Stimulated activated CD4-positive, alpha-beta T cell treated with anti-CD3 and anti-CD28 coated beads, Interleukin-12 subunit alpha, Interleukin-12 subunit beta, amount 100 ng/mL, for 24 hours (primary cell): ENCODE data around the gene P2RX7.
A peak's percentile ranks its signal among the peaks of the same experiment; 100 is the strongest.
"Not testable (repeated sequence)": the region's sequence is repeated elsewhere in the genome, so short reads cannot be mapped to it uniquely, and the experiment has no call there.

ENCODE experiments used
- DNase-seq, 2 experiments: peaks; one replicate each; pipeline ENCODE4 v3.0.0-alpha.2; 2020; ENCODE audit warnings: low read depth in 2 of 2

The P2RX7 gene

DNA sequence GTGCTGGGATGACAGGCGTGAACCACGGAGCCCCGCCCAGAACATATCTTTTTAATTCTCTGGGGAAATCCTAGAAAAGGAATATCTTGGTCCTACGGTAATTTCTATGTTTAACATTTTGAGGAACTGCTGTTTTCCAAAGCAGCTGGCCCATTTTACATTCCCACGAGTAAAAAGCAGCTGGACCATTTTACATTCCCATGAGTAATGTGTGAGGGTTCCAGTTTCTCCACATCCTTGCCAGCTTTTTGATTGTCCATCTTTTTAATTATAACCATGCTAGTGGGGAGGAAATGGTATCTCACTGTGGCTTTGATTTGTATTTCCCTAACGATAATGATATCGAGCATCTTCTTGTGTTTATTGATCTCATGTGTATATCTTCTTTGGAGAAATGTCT is 72.8 kb downstream of the P2RX7 start:
- DNase-seq = no peak

DNA sequence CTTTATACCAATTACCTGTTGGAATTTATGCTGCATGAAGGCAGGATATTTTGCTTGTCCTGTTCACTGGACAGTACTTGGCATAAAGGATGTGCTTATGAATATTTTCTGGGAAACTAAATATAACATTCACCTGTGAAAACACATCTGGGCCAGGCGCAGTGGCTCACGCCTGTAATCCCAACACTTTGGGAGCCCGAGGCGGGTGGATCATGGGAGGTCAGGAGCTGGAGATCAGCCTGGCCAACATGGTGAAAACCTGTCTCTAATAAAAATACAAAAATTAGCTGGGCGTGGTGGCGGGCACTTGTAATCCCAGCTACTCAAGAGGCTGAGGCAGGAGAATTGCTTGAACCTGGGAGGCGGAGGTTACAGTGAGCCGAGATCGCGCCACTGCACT is 75.9 kb downstream of the P2RX7 start:
- DNase-seq = not testable (repeated sequence)

DNA sequence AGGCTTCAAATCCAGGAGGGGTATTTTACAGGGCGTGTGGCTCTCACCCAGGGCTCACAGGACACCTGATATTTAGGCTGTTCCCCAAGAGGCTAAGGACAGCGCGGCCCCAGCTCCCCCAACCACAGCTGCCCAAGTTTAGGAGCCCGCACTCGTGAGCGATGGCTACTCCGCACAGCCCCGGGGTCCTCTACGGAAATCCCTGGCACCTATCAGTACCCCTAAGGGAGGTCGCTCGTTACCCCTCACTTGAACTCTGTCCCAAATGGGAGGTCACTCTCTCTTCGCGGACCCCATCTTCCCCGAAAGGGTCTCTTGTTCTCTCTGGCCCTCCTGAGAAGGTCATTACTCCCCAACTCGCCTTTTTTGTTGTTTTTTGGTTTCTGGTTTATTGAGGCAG is 76.5 kb downstream of the P2RX7 start:
- no peak for DNase-seq

DNA sequence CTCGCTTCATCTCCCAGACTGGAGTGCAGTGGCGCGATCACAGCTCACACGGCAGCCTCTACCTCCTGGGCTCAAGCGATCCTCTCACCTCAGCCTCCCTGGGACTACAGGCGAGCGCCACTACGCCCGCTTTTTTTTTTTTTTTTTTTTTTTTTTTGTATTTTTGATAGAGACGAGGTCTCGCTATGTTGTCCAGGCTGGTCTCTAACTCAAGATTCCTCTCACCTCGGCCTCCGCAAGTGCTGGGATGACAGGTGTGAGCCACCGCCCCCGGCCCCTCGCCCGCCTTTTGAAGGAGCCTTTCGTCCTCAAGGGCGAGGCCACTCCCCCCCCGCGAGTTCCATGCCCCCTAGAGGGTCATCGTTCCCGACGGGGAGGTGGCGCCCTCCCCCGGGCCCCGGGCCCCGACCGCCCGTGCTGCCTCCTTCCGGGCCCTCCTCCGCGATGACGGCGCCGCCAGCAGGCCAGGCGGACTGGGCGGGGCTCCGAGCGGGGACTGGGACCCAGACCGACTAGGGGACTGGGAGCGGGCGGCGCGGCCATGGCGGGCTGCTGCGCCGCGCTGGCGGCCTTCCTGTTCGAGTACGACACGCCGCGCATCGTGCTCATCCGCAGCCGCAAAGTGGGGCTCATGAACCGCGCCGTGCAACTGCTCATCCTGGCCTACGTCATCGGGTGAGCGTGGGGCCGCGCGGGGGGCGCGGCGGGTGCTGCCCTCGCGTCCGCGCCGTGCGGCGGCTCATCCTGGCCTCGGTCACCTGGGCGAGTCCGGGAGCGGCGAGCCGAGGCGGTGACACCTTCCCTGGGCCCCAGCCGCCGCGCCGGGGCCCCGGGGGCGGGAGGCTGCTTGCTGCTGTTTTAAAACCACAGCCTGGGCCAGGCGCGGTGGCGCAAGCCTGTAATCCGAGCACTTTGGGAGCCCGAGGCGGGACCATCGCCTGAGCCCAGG is 77.2 kb downstream of the P2RX7 start, which contains the start of gene P2RX4:
Gene P2RX4, plus strand, starts transcription at position 506 of the 949 bp plus-strand sequence. Its CDS starts 36 bp downstream, at position 542.
- peak; percentile 69 to 86 for DNase-seq

DNA sequence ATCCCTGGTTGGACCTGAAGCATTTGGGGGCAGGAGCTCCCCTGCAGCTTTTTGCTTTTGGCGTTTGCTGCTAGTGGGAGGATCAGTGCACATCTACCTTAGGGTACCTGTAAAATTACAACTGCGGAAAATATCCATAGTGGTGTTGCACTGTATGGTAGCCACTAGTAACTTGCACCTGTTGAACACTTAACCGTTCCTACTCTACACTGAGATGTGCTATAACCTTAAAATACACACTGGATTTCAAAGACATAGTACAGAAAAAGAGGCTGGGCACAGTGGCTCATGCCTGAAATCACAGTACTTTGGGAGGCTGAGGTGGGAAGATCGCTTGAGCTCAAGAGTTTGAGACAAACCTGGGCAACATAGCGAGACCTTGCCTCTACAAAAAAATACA is 80.2 kb downstream of the P2RX7 start:
- no peak for DNase-seq

DNA sequence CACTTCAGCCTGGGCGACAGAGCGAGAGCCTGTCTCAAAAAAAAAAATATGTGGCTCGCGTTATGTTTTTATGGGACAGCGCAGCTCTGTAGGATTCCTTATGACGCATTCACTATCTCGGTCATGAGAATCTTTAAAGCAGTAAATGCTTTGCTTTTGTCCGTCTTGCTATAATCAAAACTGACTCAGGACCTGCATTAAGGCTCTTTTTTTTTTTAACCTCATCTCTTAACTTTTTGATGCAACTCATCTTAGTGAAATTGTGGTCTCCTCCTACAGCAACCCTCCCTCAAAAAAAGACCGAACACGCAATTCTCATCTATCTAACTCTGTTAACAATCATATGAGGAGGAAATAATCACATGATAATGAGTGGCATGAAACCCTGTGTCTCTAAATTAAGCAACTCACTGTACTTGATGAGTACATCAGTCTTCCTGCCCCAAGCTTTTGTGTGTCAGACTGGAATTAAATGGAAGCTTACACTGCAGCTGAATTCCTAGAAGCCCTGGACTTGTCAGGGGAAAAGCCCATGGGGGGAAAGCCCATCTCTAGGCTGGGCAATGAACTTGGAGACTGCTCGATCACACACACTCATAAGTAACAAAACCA is 81.6 kb downstream of the P2RX7 start:
- no peak for DNase-seq

DNA sequence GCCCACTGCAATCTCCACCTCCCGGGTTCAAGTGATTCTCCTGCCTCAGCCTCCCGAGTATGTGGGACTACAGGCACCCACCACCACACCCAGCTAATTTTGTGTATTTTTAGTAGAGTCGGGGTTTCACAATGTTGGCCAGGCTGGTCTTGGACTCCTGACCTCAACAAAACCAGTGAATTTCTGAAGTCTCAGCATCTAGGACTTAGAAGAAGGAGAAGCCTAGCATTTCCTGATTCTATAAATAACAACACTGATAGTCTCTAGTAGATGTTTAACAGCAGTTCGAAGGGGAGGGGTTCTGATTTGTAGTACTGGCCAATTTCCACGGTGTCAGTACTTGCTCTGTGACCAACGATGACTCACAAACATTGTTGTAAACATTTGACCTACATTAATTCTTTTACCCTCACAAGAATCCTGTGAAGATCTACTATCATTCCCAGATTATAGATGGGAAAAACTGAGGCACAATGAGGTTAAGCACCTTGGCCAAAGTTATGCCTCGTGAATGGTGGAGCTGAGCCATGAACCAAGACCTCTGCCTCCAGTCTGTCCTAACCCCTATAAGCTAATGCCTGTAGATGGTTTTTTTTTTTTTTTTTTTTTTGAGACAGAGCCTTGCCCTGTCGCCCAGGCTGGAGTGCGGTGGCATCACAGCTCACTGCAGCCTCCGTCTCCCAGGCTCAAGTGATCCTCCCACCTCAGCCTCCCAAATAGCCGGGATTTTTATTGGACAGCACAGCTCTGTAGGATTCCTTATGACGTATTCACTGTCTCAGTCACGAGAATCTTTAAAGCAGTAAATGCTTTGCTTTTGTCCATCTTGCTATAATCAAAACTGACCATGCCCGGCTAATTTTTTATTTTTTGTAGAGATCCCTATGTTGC is 82.4 kb downstream of the P2RX7 start:
- no peak for DNase-seq

DNA sequence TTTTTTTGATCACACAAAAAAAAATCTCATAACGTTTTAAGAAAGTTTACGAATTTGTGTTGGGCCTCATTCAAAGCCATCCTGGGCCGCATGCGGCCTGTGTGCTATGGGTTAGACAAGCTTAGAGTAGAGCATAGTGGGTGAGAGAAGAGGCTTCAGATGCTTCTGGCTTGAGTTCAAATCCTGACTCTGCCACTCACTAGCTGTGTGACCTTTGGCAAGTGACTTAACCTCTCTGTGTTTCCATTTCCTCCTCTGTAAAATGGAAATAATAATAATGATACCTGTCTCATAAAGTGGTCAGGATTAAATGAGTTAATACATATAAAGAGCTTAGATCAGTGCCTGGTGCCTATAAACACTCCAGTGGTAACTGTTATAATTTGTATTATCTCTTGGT is 83.4 kb downstream of the P2RX7 start:
- no peak for DNase-seq

DNA sequence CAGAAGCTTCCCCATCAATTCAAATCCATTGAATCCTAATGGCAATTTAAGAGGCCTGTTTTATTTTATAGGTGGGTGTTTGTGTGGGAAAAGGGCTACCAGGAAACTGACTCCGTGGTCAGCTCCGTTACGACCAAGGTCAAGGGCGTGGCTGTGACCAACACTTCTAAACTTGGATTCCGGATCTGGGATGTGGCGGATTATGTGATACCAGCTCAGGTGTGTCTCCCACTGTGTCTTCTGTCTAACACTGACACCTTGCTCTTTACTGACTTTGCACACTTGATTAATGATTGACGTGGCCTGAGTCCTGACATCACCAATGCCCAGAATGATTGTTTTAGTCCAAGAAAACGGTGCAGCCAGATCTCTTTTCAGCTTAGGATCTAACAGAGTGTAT is 84.4 kb downstream of the P2RX7 start:
- no peak for DNase-seq

DNA sequence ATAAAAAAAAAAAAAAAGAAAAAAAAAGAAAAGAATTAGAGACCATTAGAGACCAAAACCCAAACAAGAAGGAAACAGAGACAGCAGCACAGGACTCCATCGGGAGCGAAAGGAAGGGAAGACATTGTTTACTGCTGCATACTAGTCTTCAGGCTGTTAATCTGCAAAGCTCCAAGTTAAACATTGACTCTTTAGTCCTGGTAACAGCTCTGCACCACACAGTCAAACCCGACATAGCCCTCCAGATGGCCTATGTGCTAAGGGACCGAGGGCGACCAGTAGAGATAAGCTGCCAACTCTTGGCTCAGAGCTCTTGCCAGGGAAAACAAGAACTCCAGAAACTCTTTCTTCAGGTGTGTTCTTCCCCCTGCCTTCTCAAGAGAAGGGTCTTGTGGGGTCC is 85.1 kb downstream of the P2RX7 start:
- no peak for DNase-seq

DNA sequence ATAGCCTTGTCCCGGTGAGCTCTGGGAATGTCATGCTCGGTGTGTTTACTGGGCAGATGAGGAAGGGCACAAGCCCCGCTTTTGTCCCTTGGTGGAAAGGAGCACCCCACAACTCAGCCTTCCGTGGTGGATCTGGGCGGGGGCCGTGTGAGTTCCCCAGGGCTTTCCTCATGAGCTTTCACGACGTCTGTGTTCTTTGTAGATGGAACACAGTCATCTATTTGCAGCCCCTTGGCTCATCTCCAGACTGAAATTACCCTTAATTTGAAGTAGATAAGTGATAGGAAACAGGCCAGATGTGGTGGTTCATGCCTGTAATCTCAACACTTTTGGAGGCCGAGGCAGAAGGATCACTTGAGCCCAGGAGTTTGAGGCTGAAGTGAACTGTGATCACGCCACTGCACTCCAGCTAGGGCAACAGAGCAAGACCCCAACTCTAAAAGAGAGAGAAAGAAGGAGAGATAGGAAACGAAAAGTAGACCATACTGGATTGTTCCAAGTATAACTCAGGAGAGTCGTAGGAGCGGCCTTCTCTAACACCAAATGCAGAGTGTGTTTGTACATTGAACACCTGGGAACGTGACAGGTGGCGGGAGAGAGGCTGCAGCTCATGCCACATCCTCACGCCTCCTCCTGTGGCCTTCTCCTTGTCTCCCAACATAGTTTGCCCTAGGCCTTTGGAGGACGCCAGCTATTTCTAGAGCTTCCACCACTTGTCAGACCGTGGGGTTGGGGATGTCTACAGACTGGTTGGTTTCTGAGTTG is 86.1 kb downstream of the P2RX7 start:
- no peak for DNase-seq

DNA sequence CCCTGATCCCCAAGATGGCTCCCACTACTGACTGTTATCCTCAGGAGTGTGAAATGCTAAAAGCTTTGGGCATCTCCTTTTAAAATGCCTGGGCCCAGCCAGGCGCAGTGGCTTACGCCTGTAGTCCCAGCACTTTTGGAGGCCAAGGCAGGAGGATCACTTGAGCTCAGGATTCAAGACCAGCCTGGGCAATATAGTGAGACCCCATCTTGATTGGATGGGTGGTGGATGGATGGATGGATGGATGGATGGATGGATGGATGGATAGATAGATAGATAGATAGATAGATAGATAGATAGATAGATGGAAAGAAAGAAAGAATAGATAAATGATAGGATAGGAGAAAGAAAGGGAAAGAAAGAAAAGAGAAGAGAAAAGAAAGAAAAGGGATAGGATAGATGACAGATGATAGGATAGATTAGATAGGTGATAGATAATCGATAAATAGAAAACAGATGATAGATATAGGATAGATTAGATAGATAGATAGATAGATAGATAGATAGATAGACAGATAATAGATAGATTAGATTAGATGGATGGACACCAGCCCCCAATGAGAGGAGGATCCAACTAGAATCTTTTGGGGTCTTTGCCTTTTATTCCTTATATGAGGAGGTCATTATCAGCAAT is 86.8 kb downstream of the P2RX7 start:
- no peak for DNase-seq

DNA sequence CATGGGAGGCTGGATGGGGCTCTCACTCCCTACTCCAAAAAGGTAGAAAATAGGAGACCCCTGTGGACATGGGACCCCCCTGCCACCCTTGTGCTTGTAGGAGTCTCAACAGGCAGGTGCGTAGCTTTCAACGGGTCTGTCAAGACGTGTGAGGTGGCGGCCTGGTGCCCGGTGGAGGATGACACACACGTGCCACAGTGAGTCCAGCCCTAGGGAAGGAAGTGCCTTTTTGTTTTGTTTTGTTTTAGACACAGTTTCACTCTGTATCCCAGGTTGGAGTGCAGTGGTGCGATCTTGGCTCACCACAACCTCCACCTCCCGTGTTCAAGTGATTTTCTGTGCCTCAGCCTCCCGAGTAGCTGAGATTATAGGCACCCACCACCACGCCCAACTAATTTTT is 90.2 kb downstream of the P2RX7 start:
- DNase-seq = no peak

DNA sequence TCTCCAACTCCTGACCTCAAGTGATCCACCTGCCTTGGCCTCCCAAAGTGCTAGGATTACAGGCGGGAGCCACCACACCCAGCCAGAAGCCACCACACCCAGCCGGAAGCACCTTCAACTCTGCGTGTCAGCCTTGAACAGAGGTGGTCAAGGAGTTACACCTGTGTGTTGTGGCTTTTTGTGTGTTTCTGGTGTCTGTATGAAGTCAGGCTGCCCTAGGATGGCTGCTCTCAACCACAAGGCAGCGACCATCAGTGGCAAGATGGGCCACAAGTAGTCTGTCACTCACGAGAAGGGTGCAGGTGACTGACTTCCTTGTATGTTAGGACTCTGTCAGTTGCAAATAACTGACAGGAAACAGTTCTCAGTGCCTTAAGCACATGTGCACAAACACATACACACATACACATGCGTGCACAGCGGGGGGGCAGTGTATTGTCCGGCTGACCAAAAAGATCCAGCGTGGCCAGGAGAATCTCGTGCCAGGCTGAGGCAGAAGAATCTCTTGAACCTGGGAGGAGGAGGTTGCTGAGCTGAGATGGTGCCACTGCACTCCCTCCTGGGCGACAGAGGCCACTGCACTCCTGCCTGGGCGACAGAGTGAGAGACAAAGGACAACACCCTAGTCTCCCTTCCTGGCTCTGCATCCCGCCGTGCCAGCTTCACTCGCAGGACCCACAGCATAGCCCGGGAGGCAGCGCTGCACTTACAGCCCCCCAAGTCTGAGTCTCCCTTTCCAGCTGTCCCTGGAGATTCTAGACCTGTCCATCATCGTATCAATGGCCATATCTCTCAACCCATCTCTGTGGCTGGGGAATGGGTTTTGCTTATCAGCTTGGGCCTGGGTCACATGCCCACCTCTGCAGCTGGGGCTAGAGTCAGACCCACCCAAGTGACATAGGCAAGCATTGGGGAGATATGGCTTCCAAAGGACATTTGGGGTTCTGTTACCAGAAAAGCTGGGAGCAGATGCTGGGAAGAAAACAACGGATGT is 90.9 kb downstream of the P2RX7 start:
- no peak for DNase-seq

DNA sequence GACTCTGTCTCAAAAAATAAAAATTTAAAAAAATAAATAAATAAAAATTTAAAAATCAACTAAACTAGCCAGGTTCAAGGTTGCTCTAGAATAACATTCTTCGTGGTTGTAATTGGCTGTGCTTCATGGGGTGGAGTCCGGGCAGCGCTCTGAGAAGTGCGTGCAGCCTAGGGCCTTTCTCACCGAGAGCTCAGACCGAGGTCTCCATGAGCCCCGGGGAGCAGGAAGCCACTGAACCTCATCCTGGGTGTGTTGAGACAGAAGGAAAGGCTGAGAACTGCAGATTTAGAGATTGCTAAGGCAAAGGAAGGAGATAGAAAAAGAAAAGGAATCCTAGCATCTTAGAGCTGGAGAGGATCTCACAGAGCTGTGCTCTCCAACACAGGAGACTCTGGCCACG is 91.9 kb downstream of the P2RX7 start:
- DNase-seq = no peak

DNA sequence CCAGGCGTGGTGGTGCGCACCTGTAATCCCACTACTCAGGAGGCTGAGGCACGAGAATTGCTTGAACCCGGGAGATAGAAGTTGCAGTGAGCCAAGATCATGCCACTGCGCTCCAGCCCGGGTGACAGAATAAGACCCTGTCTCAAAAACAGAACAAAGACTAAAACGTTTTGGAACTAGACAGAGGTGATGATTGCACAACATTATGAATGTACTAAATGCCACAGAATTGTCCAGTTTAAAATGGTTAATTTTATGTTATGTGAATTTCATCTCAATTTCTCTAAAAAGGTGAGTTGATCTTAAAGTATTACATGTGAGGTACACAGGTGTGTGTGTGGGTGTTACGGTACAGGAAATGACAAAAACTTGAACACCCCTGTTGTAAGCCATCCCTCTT is 93.7 kb downstream of the P2RX7 start:
- DNase-seq = no peak

DNA sequence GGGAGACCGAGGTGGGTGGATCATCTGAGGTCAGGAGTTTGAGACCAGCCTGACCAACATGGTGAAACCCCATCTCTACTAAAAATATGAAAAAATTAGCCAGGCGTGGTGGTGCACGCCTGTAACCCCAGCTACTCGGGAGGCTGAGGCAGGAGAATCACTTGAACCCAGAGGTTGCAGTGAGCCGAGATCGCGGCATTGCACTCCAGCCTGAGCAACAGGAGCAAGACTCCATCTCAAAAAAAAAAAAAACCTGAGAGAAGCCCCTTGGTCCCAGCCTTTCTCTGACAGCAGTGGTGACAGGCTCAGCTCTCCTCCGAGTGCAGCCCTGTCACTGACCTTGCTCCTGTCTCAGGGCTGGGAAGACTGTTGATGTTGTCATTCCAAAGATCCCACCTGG is 94.2 kb downstream of the P2RX7 start:
- DNase-seq = not testable (repeated sequence)

DNA sequence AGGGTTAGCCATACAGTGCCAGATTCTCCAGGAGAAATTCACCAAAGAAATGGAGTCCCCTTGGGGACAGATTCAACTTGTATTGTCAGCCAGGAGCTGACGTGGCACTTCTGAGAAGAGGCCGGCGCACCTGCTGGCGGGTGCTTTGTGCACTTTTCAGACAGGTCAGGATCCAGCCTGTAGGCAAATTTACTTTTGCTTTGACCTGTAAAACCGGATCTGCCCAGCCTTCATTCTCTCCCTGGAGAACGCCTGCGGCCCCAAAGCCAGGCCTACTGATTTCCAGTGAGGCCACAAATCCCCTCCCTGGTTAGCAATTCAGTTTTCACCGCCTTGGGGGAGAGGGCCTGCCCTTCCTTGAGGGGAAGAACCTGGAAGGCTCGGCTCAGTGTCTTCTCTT is 94.6 kb downstream of the P2RX7 start:
- no peak for DNase-seq

DNA sequence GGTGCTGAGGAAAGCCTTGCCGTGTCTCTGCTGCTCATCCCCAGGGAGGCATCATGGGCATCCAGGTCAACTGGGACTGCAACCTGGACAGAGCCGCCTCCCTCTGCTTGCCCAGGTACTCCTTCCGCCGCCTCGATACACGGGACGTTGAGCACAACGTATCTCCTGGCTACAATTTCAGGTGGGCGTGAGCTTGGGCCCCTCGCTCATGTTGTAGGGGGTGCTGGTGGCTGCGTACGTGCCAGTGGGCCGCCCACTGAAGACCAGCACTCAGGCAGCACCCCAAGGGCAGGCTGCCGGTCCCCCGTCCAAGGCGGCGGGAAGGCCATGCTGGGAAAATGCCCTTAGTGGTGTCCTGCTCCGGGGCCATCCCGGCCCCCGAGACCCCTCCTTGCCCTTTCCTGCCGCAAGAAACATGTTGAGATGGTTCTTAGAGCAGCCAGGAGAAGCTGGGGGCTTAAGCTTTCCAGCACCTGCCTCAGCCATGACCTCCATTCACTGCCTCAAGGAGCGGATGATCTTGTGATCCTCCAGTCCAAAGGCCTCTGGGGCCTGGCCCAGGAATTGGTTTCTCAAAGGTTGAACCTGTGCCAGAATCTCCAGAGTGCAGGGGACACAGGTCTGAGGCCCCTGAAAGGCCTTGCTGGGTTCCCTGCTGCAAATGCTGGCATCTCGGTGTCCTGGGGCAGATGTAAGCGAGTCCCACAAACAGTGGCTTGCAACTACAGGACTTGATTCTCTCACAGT is 96.4 kb downstream of the P2RX7 start:
- no peak for DNase-seq
